GM18505 (cell line): ENCODE data around the gene HAND1.

ENCODE experiments used
- ATAC-seq: cut with Tn5 transposase; IDR thresholded peaks from one replicate; pipeline ENCODE4 v1.9.1; 2021; ENCODE audit not compliant: unreplicated experiment
- POLR2A ChIP-seq: IDR thresholded peaks from 4 replicates; pipeline ENCODE4 v1.6.1; 2011; ENCODE audit warnings: borderline replicate concordance; ENCODE audit not compliant: insufficient read depth, insufficient read length; ENCODE audit errors: extremely low read depth

Gene HAND1

GRCh38 chr5:154446195-154447088 lies 31.6 kb downstream of the HAND1 start:
- no peak for TF ChIP-seq POLR2A
- ATAC-seq, result peak; percentile 16

- peak; percentile 73 for TF ChIP-seq POLR2A
- ATAC-seq, result peak; percentile 91
Measured at GRCh38 chr5:154445422-154446194, 32.4 kb downstream of the HAND1 start, which contains the start of gene SAP30L. Gene SAP30L (plus strand): TSS chr5:154445997. CDS start chr5:154446605, 608 bp downstream.

- ATAC-seq, result no peak
- no peak for TF ChIP-seq POLR2A
Measured at GRCh38 chr5:154444556-154445421, 33.2 kb downstream of the HAND1 start.

- TF ChIP-seq POLR2A, result no peak
- ATAC-seq, result no peak
Measured at GRCh38 chr5:154442801-154443200, 35.2 kb downstream of the HAND1 start.

- ATAC-seq, result no peak
- no peak for TF ChIP-seq POLR2A
Measured at GRCh38 chr5:154440540-154440939, 37.5 kb downstream of the HAND1 start.

GRCh38 chr5:154437281-154437965 lies 40.6 kb downstream of the HAND1 start:
- ATAC-seq, result no peak
- no peak for TF ChIP-seq POLR2A

GRCh38 chr5:154435226-154435625 lies 42.8 kb downstream of the HAND1 start:
- TF ChIP-seq POLR2A, result no peak
- no peak for ATAC-seq

- no peak for ATAC-seq
- no peak for TF ChIP-seq POLR2A
Measured at GRCh38 chr5:154430961-154431630, 46.9 kb downstream of the HAND1 start.

GRCh38 chr5:154430466-154430865 lies 47.6 kb downstream of the HAND1 start:
- no peak for TF ChIP-seq POLR2A
- ATAC-seq, result no peak

GRCh38 chr5:154429341-154429740 lies 48.7 kb downstream of the HAND1 start:
- ATAC-seq, result no peak
- TF ChIP-seq POLR2A, result no peak

GRCh38 chr5:154428208-154428607 lies 49.8 kb downstream of the HAND1 start:
- TF ChIP-seq POLR2A, result no peak
- ATAC-seq, result no peak
